Activated gamma-delta T cell (primary cell): ENCODE data around the gene SH3GLB2.
"Not testable (repeated sequence)": the region's sequence is repeated elsewhere in the genome, so short reads cannot be mapped to it uniquely, and the experiment has no call there.

Experiments used
- DNase-seq: peaks from one replicate; lab custom pipeline; 2025; lab: John Stamatoyannopoulos, UW

The SH3GLB2 gene

DNA sequence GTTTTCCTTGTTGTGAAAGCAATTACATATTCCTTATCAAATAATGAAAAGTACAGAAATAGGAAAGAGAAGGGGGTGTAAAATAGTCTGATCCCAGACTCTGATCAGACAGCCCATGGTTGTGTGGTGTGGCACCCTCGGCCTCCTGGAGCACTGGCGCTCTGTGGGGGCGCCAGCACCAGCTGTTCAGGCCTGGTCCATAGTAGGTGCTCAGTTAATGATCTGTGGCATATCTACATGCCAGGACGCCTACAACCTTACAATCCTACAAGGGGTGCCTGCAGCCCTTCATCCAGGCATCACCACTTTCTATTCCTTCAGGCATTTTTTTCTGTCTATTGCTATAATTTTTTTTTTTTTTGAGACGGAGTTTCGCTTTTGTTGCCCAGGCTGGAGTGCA, 24.9 kb upstream of the SH3GLB2 start:
- DNase-seq, result no peak

DNA sequence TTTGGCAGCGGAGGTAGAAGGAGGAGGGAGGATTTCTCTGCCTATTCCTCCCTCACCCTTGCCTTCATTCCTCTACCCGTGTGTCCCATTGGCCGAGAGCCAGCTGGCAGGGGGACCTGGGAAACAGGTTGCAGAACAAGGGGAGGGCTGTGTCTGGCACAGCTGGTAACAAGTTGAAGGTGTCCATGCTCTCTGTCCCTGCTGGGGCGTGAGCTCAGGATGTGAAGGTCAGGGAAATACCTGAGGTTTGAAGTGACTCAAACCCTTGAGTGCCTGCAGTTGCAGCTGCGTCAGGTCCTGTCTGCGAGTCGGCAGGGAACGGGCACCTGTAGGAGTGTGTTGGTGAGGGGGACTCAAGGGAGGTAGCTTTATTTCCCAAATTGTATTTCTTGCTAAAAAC, 24.5 kb upstream of the SH3GLB2 start:
- no peak for DNase-seq

DNA sequence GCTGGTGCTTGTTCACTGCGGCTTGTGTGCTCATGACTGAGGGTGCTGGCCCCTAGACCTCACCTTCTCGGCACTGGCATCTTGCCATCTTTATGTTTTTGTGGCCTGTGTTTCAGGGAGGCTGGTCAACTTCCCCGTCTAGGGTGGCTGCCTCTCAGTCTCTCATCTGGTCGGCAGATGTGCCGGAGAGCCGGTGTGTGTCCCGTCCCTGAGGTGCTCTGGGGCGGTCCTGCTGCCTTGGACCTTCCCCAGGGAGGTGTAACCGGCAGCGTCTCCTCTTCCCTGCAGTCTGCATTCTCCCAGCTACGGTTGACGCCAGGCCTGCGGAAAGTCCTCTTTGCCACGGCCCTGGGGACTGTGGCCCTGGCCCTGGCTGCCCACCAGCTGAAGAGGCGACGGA, 13.9 kb upstream of the SH3GLB2 start:
- DNase-seq, result no peak

DNA sequence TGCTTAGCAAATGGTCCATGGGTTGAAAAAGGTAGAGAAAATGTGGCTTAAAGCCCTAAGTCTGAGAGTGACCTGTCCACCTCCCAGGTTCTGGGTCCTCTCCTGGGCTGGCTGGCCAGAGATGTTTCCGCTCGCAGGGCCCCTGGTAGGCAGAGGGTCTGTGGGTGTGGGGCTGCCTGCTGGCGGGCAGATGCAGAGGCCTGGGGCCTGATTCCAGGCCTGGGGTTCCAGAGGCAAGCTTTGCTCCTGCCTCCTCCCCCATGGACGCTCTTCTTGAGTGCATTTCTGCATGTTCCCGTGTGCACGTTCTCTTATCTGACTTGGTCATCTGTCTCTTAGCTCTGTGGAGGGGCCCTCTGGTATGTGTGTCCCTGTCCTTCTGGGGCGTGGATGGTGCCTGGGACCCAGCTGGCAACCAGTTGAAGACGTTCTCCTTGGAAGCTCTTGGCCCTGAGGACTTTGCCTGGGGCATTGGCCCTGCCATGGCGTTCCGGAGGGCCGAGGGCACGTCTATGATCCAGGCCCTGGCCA, 12.0 kb upstream of the SH3GLB2 start:
- DNase-seq, result no peak

DNA sequence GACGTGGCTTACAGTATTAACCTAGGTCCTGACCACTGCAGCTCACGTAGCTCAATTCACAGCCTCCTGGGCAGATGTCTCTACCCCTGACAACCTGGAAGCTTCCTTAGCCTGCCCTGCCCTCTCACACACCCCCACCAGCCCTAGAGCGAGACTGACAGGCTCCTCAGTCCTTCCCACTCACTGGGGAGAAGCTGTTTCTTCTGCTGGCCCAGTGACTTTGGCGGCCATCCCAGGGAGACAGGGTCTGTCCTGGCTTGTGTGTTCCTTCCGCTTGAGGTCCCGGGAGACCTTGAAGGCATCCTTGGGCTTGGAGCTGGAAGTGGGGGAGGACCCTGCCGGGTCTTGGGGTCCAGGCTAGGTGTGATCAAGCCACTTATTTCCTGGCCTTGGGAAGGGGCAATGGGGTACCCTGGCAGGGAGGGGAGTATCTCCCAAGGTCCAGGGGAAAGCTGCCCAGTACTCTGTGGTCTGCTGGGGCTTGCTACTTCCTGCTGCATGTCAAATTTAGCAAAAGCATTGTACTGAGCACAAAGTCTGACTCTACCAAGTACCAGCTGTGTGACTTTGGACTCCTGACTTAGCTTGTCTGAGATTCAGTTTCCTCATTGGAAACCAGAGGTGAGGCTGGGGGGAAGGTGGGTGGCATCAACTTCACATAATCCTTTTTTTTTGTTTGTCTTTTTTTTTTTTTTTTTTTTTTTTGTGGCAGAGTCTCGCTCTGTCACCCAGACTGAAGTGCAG, 10.2 kb upstream of the SH3GLB2 start:
- DNase-seq, result no peak

DNA sequence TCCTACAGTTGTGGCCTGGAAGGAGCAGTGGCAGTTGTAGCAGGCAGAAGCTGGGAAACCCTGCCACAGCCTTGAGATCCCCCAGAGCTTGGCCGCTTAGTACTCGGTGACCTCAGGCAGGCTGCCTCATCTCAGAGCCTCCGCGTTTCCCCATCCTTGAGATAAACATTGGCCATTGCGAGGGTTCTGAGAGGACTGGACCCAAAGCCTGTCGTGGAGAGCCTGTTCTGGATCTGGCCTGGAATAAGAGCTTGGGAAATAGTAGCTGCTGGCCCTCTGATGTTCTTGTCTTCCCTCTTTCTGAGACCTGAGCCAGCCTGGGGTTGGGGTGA, 9.6 kb upstream of the SH3GLB2 start:
- no peak for DNase-seq

DNA sequence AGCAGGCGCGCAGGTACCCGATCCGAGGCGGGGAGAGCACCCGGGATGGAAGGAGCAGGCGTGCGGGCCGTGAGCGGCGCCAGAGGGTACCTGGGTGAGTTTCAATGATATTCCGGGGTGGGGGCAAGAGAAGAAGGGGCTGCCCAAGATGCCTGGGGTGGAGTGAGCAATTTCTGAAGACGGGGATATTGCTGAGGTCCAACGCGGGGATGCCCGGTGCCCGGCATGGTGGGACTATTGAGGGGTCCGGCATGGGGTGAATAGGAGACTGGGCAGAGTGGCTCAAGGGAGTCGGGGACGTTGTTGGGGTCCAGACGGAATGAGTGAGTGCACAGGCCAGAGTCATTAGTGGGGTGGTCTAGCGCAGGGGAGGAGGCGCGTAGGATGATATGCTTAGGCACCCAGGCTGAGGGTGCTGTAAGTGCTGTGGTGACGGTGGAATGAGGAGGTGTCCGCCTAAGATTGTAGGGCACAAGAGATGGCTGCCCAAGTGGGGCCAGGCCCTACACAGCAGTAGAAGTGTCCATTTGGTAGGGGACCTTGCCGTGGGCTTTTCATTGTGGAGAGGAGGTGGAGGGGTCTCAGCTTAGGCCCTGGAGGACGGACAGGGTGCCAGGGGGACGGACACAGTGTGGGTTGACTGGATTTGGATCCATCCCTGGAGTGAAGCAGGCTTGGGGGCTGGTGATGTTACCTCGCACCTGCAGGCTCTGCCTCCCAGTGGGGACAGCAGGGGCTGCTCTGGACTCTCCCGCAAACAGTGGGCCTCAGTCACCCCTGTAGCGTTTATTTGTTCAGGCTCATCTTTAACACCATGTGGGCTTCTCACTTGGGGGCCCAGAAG, 9.0 kb upstream of the SH3GLB2 start:
- peak; percentile 38 for DNase-seq

DNA sequence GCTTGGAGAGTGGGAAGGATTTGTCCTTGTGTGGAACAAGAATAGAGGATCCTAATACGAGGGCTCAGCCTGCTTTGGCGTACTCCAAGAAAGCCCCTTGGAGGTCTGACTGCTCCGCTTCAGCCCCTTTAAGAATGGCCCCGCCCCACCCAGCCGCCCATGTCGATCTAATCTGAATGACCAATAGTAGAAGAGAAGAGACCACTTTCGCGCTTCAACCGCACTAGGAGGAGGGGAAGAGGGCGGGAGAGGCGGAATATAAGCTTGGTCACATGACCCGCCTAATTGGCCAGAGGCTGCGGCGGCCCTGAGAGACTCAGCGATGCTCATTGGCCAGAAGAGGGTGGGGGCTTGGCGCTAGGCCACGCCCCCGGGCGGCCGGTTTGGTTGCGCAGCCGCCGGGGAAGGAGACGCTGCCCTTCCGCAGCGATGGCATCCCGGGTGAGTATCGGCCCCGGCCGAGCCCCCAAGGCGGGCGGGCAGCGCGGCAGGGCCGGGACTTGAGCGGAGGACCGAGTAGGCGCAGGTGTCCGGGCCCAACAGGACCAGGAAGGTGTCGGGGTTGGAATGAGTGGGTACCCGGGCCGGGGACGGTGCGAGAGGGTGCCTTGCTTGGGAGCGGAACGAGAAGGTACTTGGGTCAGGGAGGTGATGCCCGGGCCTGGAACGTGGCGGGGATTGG, 8.3 kb upstream of the SH3GLB2 start, which contains the start of gene MIGA2:
TSS of gene MIGA2 (plus strand) at position 386 of the 682 bp plus-strand sequence. CDS start 3,969 bp downstream, outside the sequence.
- DNase-seq, result peak; percentile 77

DNA sequence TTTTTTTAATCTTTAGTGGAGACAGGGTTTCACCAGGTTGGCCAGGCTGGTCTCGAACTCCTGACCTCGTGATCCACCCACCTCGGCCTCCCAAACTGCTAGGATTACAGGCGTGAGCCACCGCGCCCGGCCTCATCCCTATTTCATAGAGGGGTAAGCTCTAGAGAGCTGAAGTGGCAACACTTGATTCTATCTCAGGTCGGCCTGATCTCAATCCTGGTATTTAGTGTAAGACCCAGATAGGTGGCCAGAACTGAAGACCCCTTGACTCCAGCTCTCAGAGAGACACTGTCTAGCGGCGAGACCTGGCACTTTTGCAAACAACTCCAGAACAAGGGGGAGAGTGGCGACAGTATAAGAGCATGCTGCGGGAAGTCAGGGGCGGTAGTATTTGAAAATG, 7.7 kb upstream of the SH3GLB2 start:
- DNase-seq, result not testable (repeated sequence)

DNA sequence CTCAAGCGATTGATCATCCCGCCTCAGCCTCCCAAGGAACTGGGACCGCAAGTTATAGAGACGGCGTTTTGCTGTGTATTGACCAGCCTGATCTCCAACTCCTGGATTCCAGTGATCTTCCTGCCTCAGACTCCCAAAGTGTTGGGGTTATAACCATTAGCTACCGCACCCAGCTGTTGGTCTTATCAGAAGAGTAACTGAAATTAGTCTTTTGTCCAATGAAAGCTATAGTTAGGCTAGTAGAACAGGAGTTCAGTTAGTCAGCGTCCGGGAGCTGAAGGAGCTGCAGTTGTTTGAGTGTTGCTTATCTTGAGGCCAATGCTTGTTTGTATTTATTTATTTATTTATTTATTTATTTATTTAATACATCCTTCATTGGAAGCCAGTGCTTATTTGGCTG, 5.1 kb upstream of the SH3GLB2 start:
- DNase-seq, result no peak

DNA sequence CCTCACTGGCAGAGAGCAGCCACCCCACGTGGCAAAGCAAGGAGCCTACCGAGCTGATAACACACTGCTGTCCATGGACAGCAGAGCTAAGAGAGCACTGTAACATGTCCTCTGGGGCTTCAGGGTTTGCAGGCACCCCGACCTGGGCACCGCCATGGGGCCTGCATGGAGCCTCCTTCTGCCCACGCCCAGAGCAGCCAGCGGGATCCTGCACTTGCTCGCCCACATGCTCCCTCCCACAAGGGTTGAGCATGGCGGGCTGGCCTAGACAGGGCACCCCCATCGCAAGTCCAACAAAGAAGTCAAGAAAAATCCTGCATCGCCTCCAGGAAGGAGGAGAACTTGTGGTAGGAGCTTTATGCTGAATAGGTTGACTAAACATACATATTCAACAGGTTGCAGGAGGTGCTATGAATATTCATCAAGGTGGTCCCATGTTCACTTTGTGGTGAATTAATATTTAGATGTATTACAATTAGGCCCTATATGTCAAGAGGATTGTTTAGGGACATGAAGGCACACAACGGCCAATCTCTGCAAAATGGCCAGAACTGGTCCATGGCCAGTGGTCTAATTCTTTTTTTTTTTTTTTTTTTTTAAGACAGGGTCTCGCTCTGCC, 4.5 kb upstream of the SH3GLB2 start:
- no peak for DNase-seq

DNA sequence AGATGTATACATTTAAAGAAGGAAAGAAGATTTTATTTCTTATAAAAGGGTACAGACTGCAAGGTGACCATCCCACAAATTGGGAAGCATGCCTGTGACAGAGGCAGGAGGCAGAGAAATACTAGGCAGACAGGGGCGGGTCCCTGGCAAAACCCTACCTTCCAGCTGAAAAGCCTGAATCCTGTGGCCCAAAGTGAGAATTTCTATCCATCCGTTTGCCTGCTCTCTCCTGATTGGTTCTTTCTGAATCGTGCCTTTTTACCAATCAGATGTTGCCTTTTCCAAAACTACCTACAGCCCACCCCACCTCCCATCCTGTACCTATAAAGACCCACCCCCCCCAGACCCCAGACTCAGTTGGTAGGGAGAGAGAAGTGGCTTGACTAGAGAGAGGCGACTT, 3.4 kb upstream of the SH3GLB2 start:
- DNase-seq, result no peak

DNA sequence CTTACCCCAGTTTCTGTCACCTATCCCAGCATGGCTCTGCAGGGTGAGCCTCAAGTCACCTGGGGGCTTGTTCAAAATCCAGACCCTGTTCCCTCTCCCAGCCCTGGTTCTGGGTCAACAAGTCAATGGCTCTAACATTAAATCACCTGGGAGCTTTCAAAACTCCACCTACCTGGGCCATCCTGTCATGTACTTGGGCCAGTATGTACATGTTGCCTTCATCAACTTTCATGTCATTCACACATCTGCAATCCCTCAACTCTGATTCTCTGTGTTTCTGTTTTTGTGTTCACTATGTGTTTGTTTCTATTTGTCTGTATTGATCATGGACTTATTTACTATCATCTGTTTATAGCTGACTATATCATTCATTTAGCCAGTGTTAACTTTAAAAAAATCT, 2.1 kb upstream of the SH3GLB2 start:
- DNase-seq, result no peak

DNA sequence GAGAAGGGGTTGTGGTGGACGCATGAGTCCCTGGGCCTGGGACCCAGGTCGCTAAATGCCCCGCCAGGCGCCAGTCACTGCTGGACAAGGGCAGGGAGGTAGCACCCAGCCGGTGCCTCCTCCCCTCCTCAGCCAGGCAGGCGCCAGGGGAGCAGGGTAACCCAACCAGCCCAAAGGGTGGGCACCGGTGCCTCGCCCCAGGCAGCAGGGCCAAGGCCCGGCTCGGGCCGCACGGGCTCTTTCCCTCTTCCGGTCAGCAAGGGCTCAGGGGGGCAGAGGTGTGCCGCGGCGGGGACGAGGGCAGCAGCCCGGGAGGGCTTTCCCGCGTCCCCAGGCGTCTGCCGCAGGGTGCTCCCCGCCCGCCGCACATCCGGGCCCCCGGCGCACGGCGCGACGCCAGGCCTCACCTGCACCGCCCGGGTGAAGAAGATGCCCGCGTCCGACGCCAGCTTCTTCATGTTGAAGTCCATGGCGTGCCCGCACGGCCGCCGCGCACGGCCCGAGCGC, 393 bp downstream of the SH3GLB2 start:
- DNase-seq, result peak; percentile 81

DNA sequence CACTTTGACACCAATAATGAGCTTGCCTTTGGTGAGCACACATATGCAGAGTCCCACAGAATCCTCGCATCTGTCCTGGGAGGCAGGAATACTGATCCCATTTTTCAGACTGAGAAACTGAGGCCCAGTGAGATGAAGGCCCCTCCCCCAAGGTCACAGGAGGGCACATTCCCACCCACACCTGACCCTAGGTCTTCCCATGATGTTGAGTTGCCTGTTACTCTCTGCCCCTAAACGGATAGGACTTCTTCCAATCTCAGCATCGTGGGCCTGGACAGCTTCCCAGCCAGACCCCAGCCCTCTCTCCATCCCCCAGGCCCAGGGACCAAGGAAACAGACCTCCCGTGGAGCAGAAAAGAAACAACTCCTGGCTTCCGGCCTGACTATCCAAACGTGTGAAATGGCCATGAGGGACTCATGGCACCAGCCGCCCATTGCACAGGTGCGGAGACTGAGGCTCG, 877 bp downstream of the SH3GLB2 start:
- DNase-seq, result no peak

DNA sequence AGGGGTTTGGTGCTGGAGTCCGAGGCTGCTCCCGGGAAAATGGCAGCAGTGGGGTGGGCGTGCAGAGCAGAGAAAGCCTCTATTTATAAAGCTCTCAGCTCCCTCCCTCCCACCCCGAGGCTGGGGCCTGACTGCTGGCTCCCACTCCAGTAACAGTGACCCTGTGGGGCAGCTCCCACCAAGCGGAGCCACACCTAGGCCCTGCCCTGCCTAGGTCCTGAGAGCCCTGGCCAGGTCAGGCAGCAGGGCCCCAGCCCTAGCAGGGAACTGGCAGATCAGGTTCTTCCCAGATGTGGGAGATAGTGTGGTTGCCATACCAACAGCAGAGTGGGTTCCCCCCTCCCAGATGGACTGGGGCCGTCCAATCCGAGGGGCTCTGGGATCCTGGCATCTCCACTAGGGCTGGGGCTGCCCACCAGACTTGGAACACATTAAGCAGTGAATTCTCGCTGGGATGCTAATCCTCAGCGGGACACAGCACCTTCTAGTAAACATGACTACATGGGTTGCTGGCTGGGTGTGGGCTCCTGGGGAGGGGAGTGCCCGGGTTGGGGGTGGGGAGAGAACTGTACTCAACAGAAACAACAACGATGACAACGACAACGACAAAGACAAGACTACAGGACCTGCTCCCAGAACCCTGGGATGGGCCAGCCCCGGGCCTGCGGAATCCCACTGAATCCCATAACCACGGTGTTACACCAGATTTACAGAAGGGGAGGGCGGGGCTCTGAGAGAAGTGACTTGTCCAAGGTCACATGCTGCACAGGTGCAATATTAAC, 1.5 kb downstream of the SH3GLB2 start:
- no peak for DNase-seq

DNA sequence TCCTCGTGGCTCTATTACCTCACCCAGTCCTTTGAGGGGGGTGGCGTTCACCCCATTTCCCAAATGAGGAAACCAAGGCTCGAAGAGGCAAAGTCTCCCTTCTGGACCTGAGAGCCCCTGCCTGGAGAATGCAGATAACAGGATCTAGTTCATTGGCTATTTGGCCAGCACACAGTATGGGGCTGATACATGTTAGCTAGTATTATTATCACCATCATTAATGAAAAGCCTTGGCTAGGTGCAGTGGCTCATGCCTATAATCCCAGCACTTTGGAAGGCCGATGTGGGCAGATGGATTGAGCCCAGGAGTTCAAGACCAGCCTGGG, 4.3 kb downstream of the SH3GLB2 start:
- DNase-seq, result no peak

DNA sequence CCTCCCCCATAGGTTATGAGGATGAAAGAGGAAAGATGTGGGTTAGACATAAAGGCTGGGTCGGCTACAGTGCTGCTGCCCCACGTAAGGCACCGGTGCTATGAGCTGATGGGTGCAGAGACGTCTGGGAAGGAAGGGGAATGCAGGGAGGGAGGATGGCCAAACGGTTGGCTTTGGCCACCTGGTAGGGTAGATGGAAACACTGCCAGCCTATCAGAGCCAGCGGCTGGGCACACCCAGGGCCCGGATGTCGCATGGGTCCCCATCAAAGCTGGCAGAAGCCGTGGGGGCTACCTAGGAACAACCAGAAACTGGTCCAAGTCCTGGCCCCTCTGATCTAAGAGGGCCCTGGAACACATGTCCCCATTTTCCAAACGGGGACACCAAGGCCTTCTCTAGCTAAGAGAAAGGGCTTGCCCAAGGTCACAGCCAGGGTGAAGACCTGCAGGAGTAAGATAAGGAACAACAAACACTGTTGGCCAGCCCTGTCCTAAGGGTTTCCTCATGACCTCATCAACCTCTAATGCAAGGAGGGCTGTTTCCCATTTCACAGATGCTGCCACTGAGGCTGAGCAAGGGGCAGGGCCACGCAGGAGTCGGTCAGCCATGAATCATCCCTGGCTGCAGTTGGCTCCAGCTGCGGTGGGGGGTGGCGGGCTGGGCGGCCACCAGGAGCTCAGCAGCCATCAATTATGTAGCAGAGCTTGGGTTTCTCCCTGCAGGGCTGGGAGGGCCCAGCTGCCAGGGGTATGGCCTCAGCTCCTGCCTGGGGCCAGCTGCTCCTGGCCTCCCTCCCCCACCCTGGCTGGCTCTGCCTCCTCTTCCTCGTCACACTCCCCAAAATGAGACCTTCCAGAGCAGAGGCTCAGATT, 4.9 kb downstream of the SH3GLB2 start:
- no peak for DNase-seq

DNA sequence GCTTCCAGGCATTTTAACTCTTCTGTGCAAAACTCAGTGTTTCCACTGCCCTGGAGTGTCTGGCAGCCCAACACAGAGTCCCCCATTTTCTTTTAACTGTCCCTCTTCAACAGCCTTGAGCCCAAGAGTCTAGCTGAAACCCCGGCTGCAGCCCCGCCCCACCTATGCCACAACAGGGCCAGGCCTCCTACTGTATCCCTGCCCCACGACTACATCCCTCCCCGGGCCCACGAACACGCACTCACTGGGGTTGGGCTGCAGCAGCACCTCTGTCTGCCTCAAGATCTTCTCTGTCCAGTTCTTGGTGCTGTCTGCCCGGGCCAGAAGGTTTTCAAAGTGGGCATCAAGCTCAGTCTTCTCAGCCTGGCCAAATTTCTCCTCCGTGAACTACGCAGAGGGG, 6.1 kb downstream of the SH3GLB2 start:
- no peak for DNase-seq

DNA sequence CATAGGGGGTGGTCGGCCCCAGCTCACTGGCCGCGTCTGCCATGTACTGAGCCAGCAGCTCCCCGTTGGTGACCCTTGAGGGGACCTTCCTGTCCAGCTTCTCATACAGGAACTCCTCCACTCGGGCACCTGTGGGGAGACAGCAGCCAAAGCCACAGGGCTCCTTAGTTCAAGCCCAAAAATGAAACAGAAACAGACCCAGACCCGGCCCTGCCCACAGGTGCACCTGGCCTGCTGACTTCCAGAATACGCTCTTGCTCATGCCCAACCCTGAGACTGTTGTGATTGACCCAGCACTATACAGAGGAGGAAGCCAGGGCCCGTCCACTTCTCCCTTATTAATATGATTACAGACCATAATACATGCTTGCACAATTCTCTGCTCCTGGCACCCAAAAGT, 7.0 kb downstream of the SH3GLB2 start:
- DNase-seq, result no peak
